Right lobe of liver (tissue), 6 donors: ENCODE data around the gene PADI3. TPM values are rescaled to one million over a fixed set of nuclear protein-coding genes. Genes with fewer than 3 reads are reported as not detected.

Experiments
- ATAC-seq, 4 donors: fragments of 200-7000 bp; cut with Tn5 transposase; one replicate each; pipeline ENCODE4 v1.9.1; 2020; ENCODE audit warnings: mild to moderate bottlenecking in 4 of 4, moderate library complexity in 4 of 4
- DNase-seq, 3 donors: peaks; one replicate each; pipeline ENCODE4 v3.0.0-alpha.2; 2020
- H3K27ac ChIP-seq, 3 donors: fragments of 200-600 bp; one replicate each; pipeline ENCODE4 v1.8.0; 2022
- H3K27me3 ChIP-seq, 2 donors: fragments of 200-600 bp; one replicate each; pipeline ENCODE4 v1.8.0; 2022
- H3K36me3 ChIP-seq, 4 donors: fragments of 200-600 bp; sonication (generic) in 1 of 4; one replicate each; pipeline versions ENCODE4 v1.5.1 to v1.8.0; 2017 to 2022; ENCODE audit warnings: control low read depth in 1 of 4
- H3K4me1 ChIP-seq, 4 donors: fragments of 200-600 bp; sonication (generic) in 1 of 4; one replicate each; pipeline versions ENCODE4 v1.5.1 to v1.8.0; 2017 to 2022; ENCODE audit warnings: control low read depth in 1 of 4
- H3K4me3 ChIP-seq, 3 donors: fragments of 200-600 bp; one replicate each; pipeline ENCODE4 v1.8.0; 2022
- H3K9me3 ChIP-seq, 4 donors: fragments of 200-600 bp; sonication (generic) in 1 of 4; one replicate each; pipeline versions ENCODE4 v1.5.1 to v1.8.0; 2017 to 2022; ENCODE audit warnings: control low read depth in 1 of 4
- CTCF ChIP-seq, 4 donors: fragments of 200-600 bp in 3 of 4; fragments of 450-650 bp in 1 of 4; IDR thresholded peaks; one replicate each; pipeline versions ENCODE4 v1.5.1 to v1.8.0; 2016 to 2022; ENCODE audit warnings: antibody characterized with exemption in 4 of 4, mild to moderate bottlenecking in 2 of 4
- POLR2A ChIP-seq: fragments of 450-650 bp; IDR thresholded peaks from one replicate; pipeline ENCODE4 v1.6.1; 2017; ENCODE audit warnings: antibody characterized with exemption, mild to moderate bottlenecking
- WGBS: methylation state at CpG from one replicate; pipeline ENCODE4 v1.1.6; 2018; ENCODE audit warnings: low coverage, low lambda C conversion rate; ENCODE audit not compliant: insufficient coverage; ENCODE audit errors: missing lambda C conversion rate; 5-methylcytosine and 5-hydroxymethylcytosine counted together
- intact Hi-C, 2 donors: fragments of 100-400 bp; cut with DNase I; formaldehyde crosslinking; loops; one replicate each; pipeline versions ENCODE4 v1.11.2 to v1.14.1; 2022
- total RNA-seq, 6 experiments: library from RNA; depleted of rRNA in 2 of 6; stranded (reverse); fragments of >200 nt in 2 of 6; fragmentation: NEBNext Ultra II Directional in 3 of 6; extraction: Animal tissue kit (Norgen Biotek cat#: 25700) in 3 of 6; gene quantifications; one replicate each; pipeline versions ENCODE4 v1.1.0 to v1.2.4, GENCODE V29; 2016 to 2023
- donor health status: DM: no; HTN: yes; CAD: no.
- donor health status: DM: no; HTN: no; CAD: no.
- donor health status: DM: no; HTN: no; CAD: no.
- donor health status: DM: no; HTN: yes; CAD: no.
- donor health status: DM: no; HTN: yes; CAD: no.

PADI3 gene
- total RNA-seq, 6 experiments from 2014 or later: not detected

DNA sequence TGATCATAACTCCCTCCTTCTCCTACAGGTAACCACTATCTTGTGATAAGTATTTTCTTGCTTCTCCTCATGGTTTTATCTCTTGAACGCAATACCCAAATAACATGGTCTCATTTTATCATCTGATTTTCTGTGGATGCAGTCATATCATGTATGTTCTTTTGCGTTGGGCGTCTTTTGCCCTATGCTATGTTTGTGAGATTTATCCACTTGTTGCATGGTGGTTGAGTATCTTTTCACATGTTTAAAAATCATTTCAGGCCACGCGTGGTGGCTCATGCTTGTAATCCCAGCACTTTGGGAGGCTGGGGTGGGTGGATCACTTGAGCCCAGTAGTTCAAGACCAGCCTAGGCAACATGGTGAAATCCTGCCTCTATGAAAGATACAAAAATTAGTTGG, 15.6 kb downstream of the PADI3 start:
- no peaks in the 10 kb centered on the region for H3K27me3 ChIP-seq
- no peak for TF ChIP-seq CTCF (IDR thresholded peaks at IDR 0.05)
- no peak for TF ChIP-seq POLR2A
- no peaks in the 10 kb centered on the region for H3K4me1 ChIP-seq
- ATAC-seq (no peak), DNase-seq (no peak)
- WGBS: 85% methylated on average over 5 of the region's 5 CpGs
- H3K9me3 ChIP-seq: no peaks in the 10 kb centered on the region
- intact Hi-C loops: no loop called here
- H3K27ac ChIP-seq: no peak overlapping the region
- no peaks in the 10 kb centered on the region for H3K36me3 ChIP-seq
- no peak overlapping the region for H3K4me3 ChIP-seq

DNA sequence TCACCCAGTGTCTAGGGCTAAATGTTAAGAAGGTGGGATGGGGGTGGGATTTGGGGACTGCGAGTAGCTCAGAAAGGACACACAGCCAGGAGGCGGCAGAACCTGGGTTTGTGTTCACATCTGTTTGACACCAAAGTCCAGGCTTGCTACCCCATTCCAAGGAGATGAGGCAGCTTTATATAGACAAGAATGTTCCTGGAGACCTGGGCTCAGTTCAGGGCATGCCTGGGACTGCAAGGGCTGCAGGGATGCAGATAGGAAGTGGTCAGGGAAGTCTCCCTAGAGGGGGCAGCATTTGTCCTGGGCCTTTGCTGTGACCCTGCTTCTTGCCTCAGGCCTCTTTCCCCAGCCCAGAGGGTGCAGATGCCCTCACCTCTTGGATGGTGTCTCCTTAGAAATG, 16.3 kb downstream of the PADI3 start:
- ATAC-seq (no peak), DNase-seq (no peak)
- intact Hi-C loops: no loop called here
- H3K9me3 ChIP-seq: no peaks in the 10 kb centered on the region
- no peaks in the 10 kb centered on the region for H3K27me3 ChIP-seq
- H3K4me3 ChIP-seq: no peak overlapping the region
- WGBS: 36% methylated on average over 2 of the region's 2 CpGs
- no peaks in the 10 kb centered on the region for H3K36me3 ChIP-seq
- TF ChIP-seq POLR2A (no peak), CTCF (IDR thresholded peaks at IDR 0.05) (no peak)
- no peak overlapping the region for H3K27ac ChIP-seq
- H3K4me1 ChIP-seq: no peaks in the 10 kb centered on the region

DNA sequence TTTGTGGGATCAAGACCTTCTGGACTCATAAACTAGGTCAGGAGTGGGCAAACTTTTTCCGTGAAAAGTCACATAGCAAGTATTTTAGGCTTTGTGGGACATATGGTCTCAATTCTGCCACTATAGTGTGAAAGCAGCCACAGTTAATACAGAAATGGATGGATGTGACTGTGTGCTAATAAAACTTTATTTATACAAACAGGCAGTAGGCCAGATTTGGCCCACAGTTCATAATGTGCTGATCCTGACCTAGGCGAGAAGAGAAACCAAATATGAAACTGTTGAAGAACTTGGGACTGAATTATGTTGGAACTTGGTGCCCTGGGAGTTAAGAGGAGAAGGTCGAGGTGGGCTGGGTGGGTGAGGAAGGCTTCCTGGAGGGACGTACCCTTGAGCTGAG, 17.1 kb downstream of the PADI3 start:
- ATAC-seq: no peak
- H3K27ac ChIP-seq: no peak overlapping the region
- 67% methylated on average over 4 of the region's 4 CpGs for WGBS
- H3K9me3 ChIP-seq: no peaks in the 10 kb centered on the region
- no peaks in the 10 kb centered on the region for H3K4me1 ChIP-seq
- no peak overlapping the region for H3K4me3 ChIP-seq
- peak in 1 of 3 donors; percentile 31 for DNase-seq
- no peaks in the 10 kb centered on the region for H3K27me3 ChIP-seq
- no peaks in the 10 kb centered on the region for H3K36me3 ChIP-seq
- intact Hi-C loops: no loop called here
- no peak for TF ChIP-seq CTCF (IDR thresholded peaks at IDR 0.05)
- TF ChIP-seq POLR2A: no peak

DNA sequence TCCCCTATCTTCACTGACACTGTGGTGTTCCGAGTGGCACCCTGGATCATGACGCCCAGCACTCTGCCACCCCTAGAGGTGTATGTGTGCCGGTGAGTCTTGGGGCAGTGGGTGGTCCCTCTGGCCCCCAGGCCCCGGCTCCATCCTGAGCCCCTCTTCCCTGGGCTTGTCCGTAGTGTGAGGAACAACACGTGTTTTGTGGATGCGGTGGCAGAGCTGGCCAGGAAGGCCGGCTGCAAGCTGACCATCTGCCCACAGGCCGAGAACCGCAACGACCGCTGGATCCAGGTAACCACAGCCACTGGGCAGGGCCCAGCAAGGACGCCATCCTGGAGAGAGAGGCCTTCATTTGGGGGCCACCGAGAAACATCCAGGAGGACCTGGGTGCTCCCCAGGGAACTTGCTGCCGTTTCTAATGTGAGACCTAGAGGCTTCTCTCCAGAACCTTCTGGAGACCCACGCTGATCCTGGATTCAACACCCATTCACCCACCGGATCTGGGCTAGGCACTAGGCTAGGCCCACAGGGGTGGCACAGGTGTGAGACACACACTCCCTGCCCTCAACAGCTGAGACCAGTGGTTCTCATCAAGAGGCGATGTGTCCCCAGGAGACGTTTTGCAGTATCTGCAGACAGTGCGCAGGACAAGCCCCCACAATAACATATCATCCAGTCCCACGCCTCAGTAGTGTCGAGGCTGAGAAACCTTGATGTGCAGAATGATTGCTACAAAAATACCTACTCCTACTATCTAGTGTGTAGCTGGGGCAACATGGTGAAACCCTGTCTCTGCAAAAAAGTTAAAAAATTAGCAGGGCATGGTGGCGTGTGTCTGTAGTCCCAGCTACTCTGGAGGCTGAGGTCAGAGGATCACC, 22.2 kb downstream of the PADI3 start:
- WGBS: 82% methylated on average over 2 of the region's 23 CpGs
- intact Hi-C loops: no loop called here
- H3K4me3 ChIP-seq: no peak overlapping the region
- no peak for DNase-seq
- TF ChIP-seq POLR2A: no peak
- no peak for TF ChIP-seq CTCF (IDR thresholded peaks at IDR 0.05)
- no peak for ATAC-seq
- no peaks in the 10 kb centered on the region for H3K9me3 ChIP-seq
- H3K36me3 ChIP-seq: no peaks in the 10 kb centered on the region
- no peaks in the 10 kb centered on the region for H3K4me1 ChIP-seq
- no peaks in the 10 kb centered on the region for H3K27me3 ChIP-seq
- H3K27ac ChIP-seq: no peak overlapping the region
